HepG2 (cell line): Measurements from ENCODE around the gene IDH3A. TPM values are rescaled to one million over a fixed set of nuclear protein-coding genes. Genes with fewer than 3 reads are reported as not detected.

Source experiments
- BCLAF1 ChIP-seq: fragments of 450-650 bp; IDR thresholded peaks from 2 replicates; pipeline ENCODE4 v1.6.1; 2017; ENCODE audit warnings: mild to moderate bottlenecking
- ESRRA ChIP-seq: sonication (generic); formaldehyde crosslinking; IDR thresholded peaks from 2 replicates; pipeline ENCODE4 v1.5.1; 2020; ENCODE audit warnings: mild to moderate bottlenecking, low read depth, missing genetic modification reagents
- FUBP1 ChIP-seq: sonication (generic); formaldehyde crosslinking; IDR thresholded peaks from 2 replicates; pipeline ENCODE4 v1.5.1; 2020; ENCODE audit warnings: missing genetic modification reagents, mild to moderate bottlenecking, borderline replicate concordance
- HBP1 ChIP-seq: IDR thresholded peaks from 2 replicates; pipeline ENCODE4 v1.6.1; 2016; ENCODE audit warnings: low read depth, control low read depth
- JUND ChIP-seq: sonication (generic); formaldehyde crosslinking; IDR thresholded peaks from 2 replicates; pipeline ENCODE4 v1.8.0; 2022; ENCODE audit warnings: mild to moderate bottlenecking, missing genetic modification reagents
- PTBP1 ChIP-seq: fragments of 200-400 bp; formaldehyde crosslinking; IDR thresholded peaks from 2 replicates; pipeline ENCODE4 v1.6.1; 2018; ENCODE audit warnings: low read length, low read depth; ENCODE audit not compliant: poor library complexity, severe bottlenecking
- RNF219 ChIP-seq: sonication (generic); formaldehyde crosslinking; IDR thresholded peaks from 2 replicates; pipeline ENCODE4 v1.5.0; 2020; ENCODE audit warnings: mild to moderate bottlenecking, missing genetic modification reagents
- USF2 ChIP-seq, 2 experiments: sonication (generic) in 1 of 2; formaldehyde crosslinking in 1 of 2; IDR thresholded peaks; 2 replicates each; pipeline versions ENCODE4 v1.5.1 to v1.6.1; 2011 to 2020; ENCODE audit warnings: borderline replicate concordance in 1 of 2, low read depth in 1 of 2, low read length in 1 of 2, mild to moderate bottlenecking in 1 of 2, missing genetic modification reagents in 1 of 2, moderate library complexity in 1 of 2
- XBP1 ChIP-seq: sonication (generic); formaldehyde crosslinking; IDR thresholded peaks from 2 replicates; pipeline ENCODE4 v1.5.0; 2020; ENCODE audit warnings: missing genetic modification reagents
- ZNF451 ChIP-seq: sonication (generic); formaldehyde crosslinking; IDR thresholded peaks from 2 replicates; pipeline ENCODE4 v1.5.0; 2020; ENCODE audit warnings: mild to moderate bottlenecking, missing genetic modification reagents
- ZNF556 ChIP-seq: sonication (generic); formaldehyde crosslinking; IDR thresholded peaks from 2 replicates; pipeline ENCODE4 v1.4.0; 2020; ENCODE audit warnings: mild to moderate bottlenecking, missing genetic modification reagents, borderline replicate concordance
- ZNF83 ChIP-seq: sonication (generic); formaldehyde crosslinking; IDR thresholded peaks from 2 replicates; pipeline ENCODE4 v1.4.0; 2020; ENCODE audit warnings: missing genetic modification reagents, mild to moderate bottlenecking, borderline replicate concordance
- polyA plus RNA-seq, 8 experiments: library from polyadenylated mRNA; depleted of rRNA in 3 of 8; stranded (reverse) in 7 of 8; unstranded in 1 of 8; fragments of >200 nt; fragmentation: Illumina TruSeq in 4 of 8; extraction: Trizol in 4 of 8; gene quantifications; 2 replicates each; pipeline versions ENCODE4 v1.2.1 to v1.2.3, GENCODE V29; 2011 to 2016; ENCODE audit warnings: low read depth in 4 of 8, missing spikeins in 1 of 8, mixed read lengths in 1 of 8; ENCODE audit not compliant: insufficient read depth in 1 of 8
- total RNA-seq, 5 experiments: library from RNA; depleted of rRNA; stranded (reverse); fragments of >200 nt; fragmentation: Illumina TruSeq; extraction: Trizol; gene quantifications; 2 replicates each; pipeline ENCODE4 v1.2.3, GENCODE V29; 2016; ENCODE audit warnings: low read depth in 1 of 5
- TF ChIP-seq, protein P1 (sequence below): sonication (generic); formaldehyde crosslinking; IDR thresholded peaks from 2 replicates; pipeline ENCODE4 v1.5.0; 2020; ENCODE audit warnings: missing genetic modification reagents

Gene IDH3A
- total and polyA plus RNA-seq, 2 of the 13 experiments (the other 11 are each of a cell fraction or from before 2014, with no cell fraction given), result 40.7 to 50.7 TPM

DNA sequence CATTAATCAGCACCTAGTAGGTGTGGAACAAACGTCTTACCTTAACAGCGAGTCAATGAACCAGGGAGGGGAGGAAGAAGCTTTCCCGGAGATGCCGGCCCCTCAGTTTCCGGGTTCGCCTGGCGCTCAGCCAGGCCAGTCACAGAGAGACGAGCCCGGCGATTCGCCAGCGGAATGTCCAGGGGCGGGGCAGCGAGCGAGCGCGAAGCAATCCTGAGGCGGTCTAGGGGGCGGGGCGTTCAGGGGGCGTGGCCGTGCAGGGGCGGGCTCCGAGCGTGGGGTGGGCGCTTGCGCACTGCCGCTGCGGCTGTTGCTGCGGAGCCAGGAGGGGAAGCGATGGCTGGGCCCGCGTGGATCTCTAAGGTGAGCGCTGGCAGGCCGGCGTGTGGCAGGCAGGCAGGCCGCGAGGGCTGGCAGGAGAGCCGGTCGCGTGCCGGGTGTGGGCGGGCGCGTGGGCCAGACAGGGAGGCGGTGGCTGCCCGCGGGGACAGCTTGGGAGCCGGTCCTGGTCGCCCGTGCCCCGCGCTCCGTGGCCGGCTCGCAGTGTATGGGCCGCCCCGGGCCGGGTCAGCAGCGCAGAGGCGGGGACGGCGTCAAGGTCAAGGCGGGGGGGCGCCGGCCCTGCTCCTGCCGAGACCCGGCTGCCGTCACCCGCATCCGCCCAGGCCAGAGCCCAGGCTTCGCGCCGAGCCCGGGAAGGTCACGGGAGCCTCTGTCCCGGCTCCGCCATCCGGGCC lies at the start of gene IDH3A (continued):
- TF ChIP-seq XBP1 (CRISPR knock-in tag) (no peak), ZNF451 (CRISPR knock-in tag) (0 out of 2 replicates have a peak, but pooled peaks have one; percentile 30), BCLAF1 (no peak), USF2 (IDR thresholded peaks at IDR 0.05; ENCODE audit: low read depth, low read length) (no peak), USF2 (CRISPR knock-in tag; IDR thresholded peaks at IDR 0.05; ENCODE audit: borderline replicate concordance) (no peak), ZNF556 (peak; percentile 59; the same call in 1 of the 2 replicates), PTBP1 (no peak), FUBP1 (CRISPR knock-in tag) (no peak), JUND (CRISPR knock-in tag) (0 out of 2 replicates have a peak, but pooled peaks have one; percentile 35), ESRRA (peak; percentile 71; the same call in 1 of the 2 replicates), ZNF83 (CRISPR knock-in tag) (no peak), RNF219 (CRISPR knock-in tag) (no peak), HBP1 (CRISPR knock-in tag) (peak; percentile 75)
- TF ChIP-seq, protein P1, sequence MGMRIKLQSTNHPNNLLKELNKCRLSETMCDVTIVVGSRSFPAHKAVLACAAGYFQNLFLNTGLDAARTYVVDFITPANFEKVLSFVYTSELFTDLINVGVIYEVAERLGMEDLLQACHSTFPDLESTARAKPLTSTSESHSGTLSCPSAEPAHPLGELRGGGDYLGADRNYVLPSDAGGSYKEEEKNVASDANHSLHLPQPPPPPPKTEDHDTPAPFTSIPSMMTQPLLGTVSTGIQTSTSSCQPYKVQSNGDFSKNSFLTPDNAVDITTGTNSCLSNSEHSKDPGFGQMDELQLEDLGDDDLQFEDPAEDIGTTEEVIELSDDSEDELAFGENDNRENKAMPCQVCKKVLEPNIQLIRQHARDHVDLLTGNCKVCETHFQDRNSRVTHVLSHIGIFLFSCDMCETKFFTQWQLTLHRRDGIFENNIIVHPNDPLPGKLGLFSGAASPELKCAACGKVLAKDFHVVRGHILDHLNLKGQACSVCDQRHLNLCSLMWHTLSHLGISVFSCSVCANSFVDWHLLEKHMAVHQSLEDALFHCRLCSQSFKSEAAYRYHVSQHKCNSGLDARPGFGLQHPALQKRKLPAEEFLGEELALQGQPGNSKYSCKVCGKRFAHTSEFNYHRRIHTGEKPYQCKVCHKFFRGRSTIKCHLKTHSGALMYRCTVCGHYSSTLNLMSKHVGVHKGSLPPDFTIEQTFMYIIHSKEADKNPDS, result no peak
